Measurements from ENCODE around the gene EYS. TPM values are rescaled to one million over a fixed set of nuclear protein-coding genes. Genes with fewer than 3 reads are reported as not detected.

Gene EYS
- total RNA-seq, 1 experiment from 2014 or later: not detected

- H3K14ac ChIP-seq (ENCODE audit: insufficient read depth, low read length): no peak overlapping the region
- no peak overlapping the region for H3K18ac ChIP-seq (ENCODE audit: insufficient read length, low read depth, low read length)
- no peak overlapping the region for H2AK5ac ChIP-seq (ENCODE audit: insufficient read length, low read length)
- no peak overlapping the region for H2BK5ac ChIP-seq (ENCODE audit: insufficient read length, low read length)
- H3K4me1 Mint-ChIP-seq: no peaks in the 10 kb centered on the region
- no peak overlapping the region for H4K5ac ChIP-seq (ENCODE audit: insufficient read length, low read depth, low read length)
- no peak overlapping the region for H3K4me3 Mint-ChIP-seq
- H4K20me1 ChIP-seq (ENCODE audit: control insufficient read depth, insufficient read depth, insufficient read length): no peaks in the 10 kb centered on the region
- H3K4me1 ChIP-seq (ENCODE audit: insufficient read depth, low read length): no peaks in the 10 kb centered on the region
- H3K9me3 Mint-ChIP-seq: no peaks in the 10 kb centered on the region
- no peaks in the 10 kb centered on the region for H3K9me3 ChIP-seq (ENCODE audit: control insufficient read depth, low read depth, low read length)
- H3K4me2 ChIP-seq (ENCODE audit: insufficient read depth, insufficient read length, low read length): no peak overlapping the region
- no peak overlapping the region for H3K56ac ChIP-seq (ENCODE audit: insufficient read length, low read depth, low read length)
- no peaks in the 10 kb centered on the region for H3K27me3 Mint-ChIP-seq (ENCODE audit: low read depth)
- H4K91ac ChIP-seq (ENCODE audit: insufficient read length, low read depth, low read length): no peak overlapping the region
- H3K27ac ChIP-seq (ENCODE audit: insufficient read length, low read depth, low read length): no peak overlapping the region
- no peaks in the 10 kb centered on the region for H3K23me2 ChIP-seq (ENCODE audit: insufficient read length, low read depth, low read length, poor library complexity, severe bottlenecking)
- H2BK20ac ChIP-seq (ENCODE audit: low read depth, low read length, poor library complexity, severe bottlenecking): no peak overlapping the region
- H4K8ac ChIP-seq (replicated peaks; ENCODE audit: insufficient read length, low read depth, low read length): no peak overlapping the region
- H2BK12ac ChIP-seq (ENCODE audit: insufficient read length, low read depth, low read length): no peak overlapping the region
- no peak overlapping the region for H3T11ph ChIP-seq (ENCODE audit: low read length)
- H2AFZ ChIP-seq (ENCODE audit: low read length): no peak overlapping the region
- WGBS (ENCODE audit: extremely low coverage, insufficient read length, low lambda C conversion rate): no CpG with 5 or more reads among the region's 13 CpGs
- H3K23ac ChIP-seq (ENCODE audit: insufficient read length, low read depth, low read length): no peak overlapping the region
- H3K79me2 ChIP-seq (ENCODE audit: insufficient read depth, low read length): no peaks in the 10 kb centered on the region
- no peak overlapping the region for H3K27ac Mint-ChIP-seq
- H3K4ac ChIP-seq (ENCODE audit: low read depth, low read length): no peak overlapping the region
- H3K36me3 Mint-ChIP-seq (ENCODE audit: insufficient read depth in 1 of 3, low read depth in 3 of 3): no peaks in the 10 kb centered on the region
- no peaks in the 10 kb centered on the region for H3K27me3 ChIP-seq (ENCODE audit: insufficient read depth, low read length)
- H2BK15ac ChIP-seq (ENCODE audit: low read depth, low read length): no peak overlapping the region
- H3K79me1 ChIP-seq (ENCODE audit: insufficient read depth, low read depth, low read length, poor library complexity, severe bottlenecking): no peaks in the 10 kb centered on the region
- no peak overlapping the region for H2BK120ac ChIP-seq (ENCODE audit: low read depth, low read length, poor library complexity, severe bottlenecking)
- TF ChIP-seq CTCF (conservative IDR thresholded peaks at IDR 0.05): no peak
- H3K9ac ChIP-seq (ENCODE audit: extremely low read depth, insufficient read length, low read length): no peak overlapping the region
- DNase-seq: no peak
Measured at GRCh38 chr6:64085126-64085525, 1621.9 kb downstream of the EYS start.
